H1 (cell line): ENCODE results near the gene ADGRF1. TPM values are rescaled to one million over a fixed set of nuclear protein-coding genes. Genes with fewer than 3 reads are reported as not detected.

ENCODE experiments used
- CTCF ChIA-PET: fragments of 300-600 bp; sonication (Branson Sonifier 250); formaldehyde crosslinking; loops from one replicate; lab custom pipeline; 2021; ENCODE audit not compliant: partially characterized antibody; lab: Charles Lee
- POLR2A ChIA-PET: fragments of 300-600 bp; sonication (Branson Sonifier 250); formaldehyde crosslinking; loops from one replicate; lab custom pipeline; 2021; ENCODE audit warnings: inconsistent platforms; ENCODE audit not compliant: partially characterized antibody; lab: Charles Lee
- DNase-seq, 2 experiments: peaks; one replicate each; pipeline versions ENCODE4 v3.0.0 to v3.0.0-alpha.2; 2010 to 2022; ENCODE audit warnings: low spot score in 2 of 2, low read depth in 1 of 2, mixed read lengths in 1 of 2
- FAIRE-seq: peaks from 2 replicates; lab custom pipeline; 2011; peaks lifted over from hg19 to GRCh38; lab: Jason Lieb, UNC
- H2AFZ ChIP-seq: 2 replicates; pipeline ENCODE4 v1.8.1; 2012; ENCODE audit warnings: low read length, inconsistent platforms
- H2AK5ac ChIP-seq: 2 replicates; pipeline ENCODE4 v1.6.1; 2013; ENCODE audit warnings: low read depth, low read length
- H2BK120ac ChIP-seq: replicated peaks from 2 replicates; pipeline ENCODE3; 2013; ENCODE audit warnings: low read depth, low read length, inconsistent platforms
- H2BK12ac ChIP-seq: 2 replicates; pipeline ENCODE4 v1.6.1; 2013; ENCODE audit warnings: low read depth, low read length
- H2BK15ac ChIP-seq: 2 replicates; pipeline ENCODE4 v1.6.1; 2013; ENCODE audit warnings: low read length
- H2BK20ac ChIP-seq: 2 replicates; pipeline ENCODE4 v1.6.1; 2013; ENCODE audit warnings: low read length
- H2BK5ac ChIP-seq: 2 replicates; pipeline ENCODE4 v1.6.1; 2013; ENCODE audit warnings: low read depth, low read length
- H3K14ac ChIP-seq: 2 replicates; pipeline ENCODE4 v1.6.1; 2013; ENCODE audit warnings: inconsistent platforms; ENCODE audit not compliant: insufficient read length
- H3K18ac ChIP-seq: 2 replicates; pipeline ENCODE4 v1.6.1; 2013; ENCODE audit warnings: low read length; ENCODE audit errors: extremely low read depth
- H3K23ac ChIP-seq: 2 replicates; pipeline ENCODE4 v1.6.1; 2013; ENCODE audit warnings: inconsistent platforms; ENCODE audit not compliant: insufficient read length
- H3K23me2 ChIP-seq: 2 replicates; pipeline ENCODE4 v1.6.1; 2013; ENCODE audit warnings: low read depth, low read length
- H3K27ac ChIP-seq: 2 replicates; pipeline ENCODE4 v1.6.1; 2011; ENCODE audit warnings: low read depth, low read length, inconsistent platforms
- H3K27me3 ChIP-seq, 4 experiments: replicated peaks in 1 of 4; 1 replicate in 1 of 4; 2 replicates in 3 of 4; pipeline versions ENCODE4 v1.6.1 to v1.8.1; 2011 to 2013; ENCODE audit warnings: low read length in 3 of 4, mild to moderate bottlenecking in 3 of 4, inconsistent platforms in 2 of 4, mixed read lengths in 2 of 4, moderate library complexity in 1 of 4; ENCODE audit not compliant: control insufficient read depth in 3 of 4, insufficient read depth in 3 of 4; ENCODE audit errors: extremely low read depth in 1 of 4
- H3K36me3 ChIP-seq, 4 experiments: 2 replicates each; pipeline versions ENCODE4 v1.6.1 to v1.8.1; 2011 to 2013; ENCODE audit warnings: mild to moderate bottlenecking in 4 of 4, low read length in 3 of 4, moderate library complexity in 2 of 4, control low read depth in 1 of 4, inconsistent platforms in 1 of 4; ENCODE audit not compliant: insufficient read depth in 4 of 4, control insufficient read depth in 2 of 4
- H3K4ac ChIP-seq: replicated peaks from 2 replicates; pipeline ENCODE3; 2013; ENCODE audit warnings: low read length, low read depth, mixed read lengths, inconsistent platforms; ENCODE audit not compliant: insufficient read length
- H3K4me1 ChIP-seq, 4 experiments: replicated peaks in 1 of 4; 1 replicate in 1 of 4; 2 replicates in 3 of 4; pipeline versions ENCODE4 v1.6.1 to v1.8.1; 2011 to 2013; ENCODE audit warnings: low read length in 3 of 4, inconsistent platforms in 2 of 4, mixed read lengths in 1 of 4; ENCODE audit not compliant: insufficient read depth in 4 of 4, control insufficient read depth in 3 of 4
- H3K4me2 ChIP-seq, 2 experiments: 2 replicates each; pipeline versions ENCODE4 v1.6.1 to v1.8.1; 2011 to 2013; ENCODE audit warnings: low read depth in 2 of 2, low read length in 2 of 2, control low read depth in 1 of 2, inconsistent platforms in 1 of 2, mild to moderate bottlenecking in 1 of 2; ENCODE audit not compliant: insufficient read depth in 1 of 2
- H3K4me3 ChIP-seq, 4 experiments: fragments of 200-600, 300-600 bp in 1 of 4; sonication (generic), shearing (Covaris generic), sonication (Bioruptor Twin) in 1 of 4; 2 replicates each; pipeline versions ENCODE4 v1.5.1 to v1.8.1; 2011 to 2016; ENCODE audit warnings: low read length in 4 of 4, low read depth in 3 of 4, control low read depth in 2 of 4, inconsistent platforms in 2 of 4, mild to moderate bottlenecking in 2 of 4, mixed read lengths in 1 of 4, moderate library complexity in 1 of 4; ENCODE audit not compliant: insufficient read depth in 2 of 4; ENCODE audit errors: extremely low read depth in 1 of 4
- H3K56ac ChIP-seq: replicated peaks from 2 replicates; pipeline ENCODE3; 2013; ENCODE audit warnings: low read depth, mild to moderate bottlenecking, mixed read lengths, low read length, inconsistent platforms; ENCODE audit not compliant: insufficient read length
- H3K79me1 ChIP-seq: 2 replicates; pipeline ENCODE4 v1.6.1; 2013; ENCODE audit warnings: low read depth, low read length, control low read depth
- H3K79me2 ChIP-seq, 2 experiments: 2 replicates each; pipeline versions ENCODE4 v1.6.1 to v1.8.1; 2012 to 2013; ENCODE audit warnings: low read length in 2 of 2, mild to moderate bottlenecking in 2 of 2, inconsistent platforms in 1 of 2; ENCODE audit not compliant: insufficient read depth in 2 of 2, control insufficient read depth in 1 of 2
- H3K9ac ChIP-seq, 4 experiments: replicated peaks in 1 of 4; 1 replicate in 1 of 4; 2 replicates in 3 of 4; pipeline versions ENCODE4 v1.6.1 to v1.8.1; 2011 to 2013; ENCODE audit warnings: low read depth in 3 of 4, low read length in 3 of 4, control low read depth in 2 of 4, mild to moderate bottlenecking in 2 of 4, moderate library complexity in 2 of 4, inconsistent platforms in 1 of 4; ENCODE audit errors: extremely low read depth in 1 of 4
- H3K9me3 ChIP-seq, 2 experiments: 2 replicates each; pipeline versions ENCODE4 v1.6.1 to v1.8.1; 2012 to 2013; ENCODE audit warnings: mild to moderate bottlenecking in 2 of 2, moderate library complexity in 2 of 2, control low read depth in 1 of 2, inconsistent platforms in 1 of 2, low read depth in 1 of 2, low read length in 1 of 2, mixed read lengths in 1 of 2; ENCODE audit not compliant: insufficient read depth in 2 of 2
- H4K20me1 ChIP-seq, 2 experiments: replicated peaks in 1 of 2; 2 replicates each; pipeline versions ENCODE3 to v1.8.1; 2011 to 2013; ENCODE audit warnings: inconsistent platforms in 2 of 2, low read length in 2 of 2, mild to moderate bottlenecking in 1 of 2; ENCODE audit not compliant: insufficient read depth in 2 of 2, control insufficient read depth in 1 of 2
- H4K5ac ChIP-seq: 2 replicates; pipeline ENCODE4 v1.6.1; 2013; ENCODE audit warnings: low read length, low read depth, mixed read lengths, inconsistent platforms; ENCODE audit not compliant: insufficient read length
- H4K8ac ChIP-seq: 2 replicates; pipeline ENCODE4 v1.8.0; 2013; ENCODE audit warnings: mild to moderate bottlenecking, moderate library complexity, low read length, inconsistent platforms; ENCODE audit not compliant: insufficient read depth; ENCODE audit errors: extremely low read depth
- H4K91ac ChIP-seq: replicated peaks from 2 replicates; pipeline ENCODE3; 2013; ENCODE audit warnings: low read length, mixed read lengths, inconsistent platforms; ENCODE audit not compliant: insufficient read length
- EGR1 ChIP-seq: IDR thresholded peaks from 2 replicates; pipeline ENCODE4 v1.6.1; 2011; ENCODE audit warnings: low read depth, low read length, borderline replicate concordance
- EP300 ChIP-seq, 2 experiments: IDR thresholded peaks; 1 replicate in 1 of 2; 2 replicates in 1 of 2; pipeline ENCODE4 v1.6.1; 2011 to 2012; ENCODE audit warnings: low read depth in 2 of 2, low read length in 2 of 2, mild to moderate bottlenecking in 2 of 2, borderline replicate concordance in 1 of 2, inconsistent platforms in 1 of 2, moderate library complexity in 1 of 2
- GABPA ChIP-seq: IDR thresholded peaks from 2 replicates; pipeline ENCODE4 v1.6.1; 2011; ENCODE audit warnings: mild to moderate bottlenecking, low read length, moderate library complexity, borderline replicate concordance; ENCODE audit not compliant: insufficient read depth
- HDAC6 ChIP-seq: IDR thresholded peaks from one replicate; pipeline ENCODE4 v1.7.1; 2012; ENCODE audit warnings: low read depth, mild to moderate bottlenecking, inconsistent platforms, low read length, moderate library complexity
- KDM5A ChIP-seq: fragments of 200-600 bp; IDR thresholded peaks from 2 replicates; pipeline ENCODE4 v1.7.1; 2012; ENCODE audit warnings: mild to moderate bottlenecking, low read length, inconsistent platforms, mixed read lengths
- TEAD4 ChIP-seq: IDR thresholded peaks from 2 replicates; pipeline ENCODE4 v1.6.1; 2012; ENCODE audit warnings: low read depth, low read length, inconsistent platforms, mixed read lengths
- USF2 ChIP-seq: IDR thresholded peaks from 2 replicates; pipeline ENCODE4 v1.6.1; 2011; ENCODE audit warnings: low read length, improper control_type of control experiment
- WGBS, 2 experiments: shearing (Covaris generic) in 1 of 2; methylation state at CpG; one replicate each; pipeline versions ENCODE4 v1.1.6 to v1.1.7; 2013 to 2015; ENCODE audit warnings: low lambda C conversion rate in 2 of 2, mixed read lengths in 2 of 2, inconsistent platforms in 1 of 2, low coverage in 1 of 2, missing lambda C conversion rate in 1 of 2; ENCODE audit not compliant: insufficient replicate concordance in 2 of 2, insufficient coverage in 1 of 2, insufficient read length in 1 of 2; ENCODE audit errors: extremely low coverage in 1 of 2, missing lambda C conversion rate in 1 of 2; 5-methylcytosine and 5-hydroxymethylcytosine counted together
- polyA plus RNA-seq, 7 experiments: library from polyadenylated mRNA; depleted of rRNA in 3 of 7; stranded (reverse) in 5 of 7; unstranded in 2 of 7; fragments of >200 nt in 5 of 7; fragments of 200-250 nt in 2 of 7; gene quantifications; 1 replicate in 5 of 7; 2 replicates in 1 of 7; 4 replicates in 1 of 7; pipeline versions ENCODE4 v1.2.1 to v1.2.3, GENCODE V29; 2011 to 2013; ENCODE audit warnings: missing spikeins in 2 of 7, mixed read lengths in 2 of 7
- total RNA-seq: library from RNA; stranded (reverse); fragmentation: NEBNext Ultra II Directional; extraction: Animal tissue kit (Norgen Biotek cat#: 25700); gene quantifications from 2 replicates; pipeline ENCODE4 v1.2.1, GENCODE V29; 2021

Gene ADGRF1
- total and polyA plus RNA-seq, 2 of the 8 experiments (the other 6 are each of a cell fraction or from before 2014, with no cell fraction given), result not detected

DNA sequence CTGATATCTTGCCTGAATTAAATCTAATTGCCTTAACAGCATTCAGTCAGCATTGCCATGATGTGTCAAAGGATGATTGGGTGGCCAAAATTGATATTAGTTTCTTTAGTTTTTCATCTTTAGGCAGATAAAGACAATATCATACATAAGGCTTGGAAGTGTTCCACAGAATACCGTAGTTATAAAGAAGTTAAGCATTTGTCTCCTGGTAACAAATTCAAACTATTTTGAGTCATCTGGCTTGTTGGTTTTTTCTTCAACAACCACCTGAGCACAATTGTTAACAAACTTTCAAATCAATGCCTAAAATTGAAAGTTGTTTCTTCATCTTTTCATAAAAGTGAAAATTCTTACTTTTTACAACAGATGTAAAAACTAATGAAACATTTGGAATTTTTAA is 72.9 kb downstream of the ADGRF1 start:
- TF ChIP-seq HDAC6 (no peak), TEAD4 (no peak), EGR1 (no peak), GABPA (no peak), USF2 (no peak), KDM5A (no peak), EP300 (IDR thresholded peaks at IDR 0.05; ENCODE audit: borderline replicate concordance in 1 of 2, low read depth in 2 of 2, low read length in 2 of 2) (no peak)

More for the DNA sequence above, 72.9 kb downstream of the ADGRF1 start:
- FAIRE-seq, result peak; percentile 66
- no peak overlapping the region for H2BK12ac ChIP-seq
- H4K5ac ChIP-seq, result no peak overlapping the region
- no peak overlapping the region for H2BK15ac ChIP-seq
- CTCF ChIA-PET, result no interaction called here
- H3K4ac ChIP-seq, result no peak overlapping the region
- no peaks in the 10 kb centered on the region for H3K79me2 ChIP-seq
- no peak overlapping the region for H4K91ac ChIP-seq
- POLR2A ChIA-PET, result no interaction called here
- no peak overlapping the region for H3K23ac ChIP-seq
- H2BK120ac ChIP-seq, result no peak overlapping the region
- no peaks in the 10 kb centered on the region for H4K20me1 ChIP-seq
- H3K27me3 ChIP-seq, result no peaks in the 10 kb centered on the region
- no peak overlapping the region for H3K27ac ChIP-seq
- H2BK20ac ChIP-seq, result no peak overlapping the region
- H2AK5ac ChIP-seq, result no peak overlapping the region
- no peaks in the 10 kb centered on the region for H3K9me3 ChIP-seq
- no peak overlapping the region for H2AFZ ChIP-seq
- no peak overlapping the region for H3K9ac ChIP-seq
- H3K4me3 ChIP-seq, result no peak overlapping the region
- WGBS, 2 experiments, result 94% methylated on average over 1 of the region's 1 CpG; no CpG with 5 or more reads in 1 of the 2 experiments
- H3K56ac ChIP-seq, result no peak overlapping the region
- no peak overlapping the region for H3K18ac ChIP-seq
- no peak overlapping the region for H2BK5ac ChIP-seq
- H3K36me3 ChIP-seq, result no peaks in the 10 kb centered on the region
- no peaks in the 10 kb centered on the region for H3K23me2 ChIP-seq
- no peak overlapping the region for H3K14ac ChIP-seq
- no peaks in the 10 kb centered on the region for H3K79me1 ChIP-seq
- DNase-seq, result no peak
- no peak overlapping the region for H4K8ac ChIP-seq
- H3K4me1 ChIP-seq, result no peaks in the 10 kb centered on the region
- H3K4me2 ChIP-seq, result no peak overlapping the region
